ENCODE measurements around the gene ADI1.
A peak's percentile ranks its signal among the peaks of the same experiment; 100 is the strongest.
"Not testable (repeated sequence)": the region's sequence is repeated elsewhere in the genome, so short reads cannot be mapped to it uniquely, and the experiment has no call there.

ADI1 gene

GRCh38 chr2:3493615-3494007 lies 25.7 kb downstream of the ADI1 start:
- TF ChIP-seq, protein P1, sequence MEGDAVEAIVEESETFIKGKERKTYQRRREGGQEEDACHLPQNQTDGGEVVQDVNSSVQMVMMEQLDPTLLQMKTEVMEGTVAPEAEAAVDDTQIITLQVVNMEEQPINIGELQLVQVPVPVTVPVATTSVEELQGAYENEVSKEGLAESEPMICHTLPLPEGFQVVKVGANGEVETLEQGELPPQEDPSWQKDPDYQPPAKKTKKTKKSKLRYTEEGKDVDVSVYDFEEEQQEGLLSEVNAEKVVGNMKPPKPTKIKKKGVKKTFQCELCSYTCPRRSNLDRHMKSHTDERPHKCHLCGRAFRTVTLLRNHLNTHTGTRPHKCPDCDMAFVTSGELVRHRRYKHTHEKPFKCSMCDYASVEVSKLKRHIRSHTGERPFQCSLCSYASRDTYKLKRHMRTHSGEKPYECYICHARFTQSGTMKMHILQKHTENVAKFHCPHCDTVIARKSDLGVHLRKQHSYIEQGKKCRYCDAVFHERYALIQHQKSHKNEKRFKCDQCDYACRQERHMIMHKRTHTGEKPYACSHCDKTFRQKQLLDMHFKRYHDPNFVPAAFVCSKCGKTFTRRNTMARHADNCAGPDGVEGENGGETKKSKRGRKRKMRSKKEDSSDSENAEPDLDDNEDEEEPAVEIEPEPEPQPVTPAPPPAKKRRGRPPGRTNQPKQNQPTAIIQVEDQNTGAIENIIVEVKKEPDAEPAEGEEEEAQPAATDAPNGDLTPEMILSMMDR (IDR thresholded peaks at IDR 0.05): no peak
- Histone ChIP-seq H3K27ac (peak overlapping the region; percentile 35 to 74), H3K4me3 (peak overlapping the region; percentile 4)
- DNase-seq (ENCODE audit: low spot score): peak; percentile 75

GRCh38 chr2:3492951-3493614 lies 26.2 kb downstream of the ADI1 start:
- DNase-seq (ENCODE audit: low spot score): peak; percentile 92
- TF ChIP-seq, protein P1 (IDR thresholded peaks at IDR 0.05): no peak
- Histone ChIP-seq H3K27ac (peak overlapping the region; percentile 35 to 74), H3K4me3 (peak overlapping the region; percentile 4)

- peak overlapping the region; percentile 35 to 74 for H3K27ac ChIP-seq
- DNase-seq (ENCODE audit: low spot score); H3K4me3 ChIP-seq: not testable (repeated sequence)
Measured at GRCh38 chr2:3492475-3492787, 26.9 kb downstream of the ADI1 start.

DNA sequence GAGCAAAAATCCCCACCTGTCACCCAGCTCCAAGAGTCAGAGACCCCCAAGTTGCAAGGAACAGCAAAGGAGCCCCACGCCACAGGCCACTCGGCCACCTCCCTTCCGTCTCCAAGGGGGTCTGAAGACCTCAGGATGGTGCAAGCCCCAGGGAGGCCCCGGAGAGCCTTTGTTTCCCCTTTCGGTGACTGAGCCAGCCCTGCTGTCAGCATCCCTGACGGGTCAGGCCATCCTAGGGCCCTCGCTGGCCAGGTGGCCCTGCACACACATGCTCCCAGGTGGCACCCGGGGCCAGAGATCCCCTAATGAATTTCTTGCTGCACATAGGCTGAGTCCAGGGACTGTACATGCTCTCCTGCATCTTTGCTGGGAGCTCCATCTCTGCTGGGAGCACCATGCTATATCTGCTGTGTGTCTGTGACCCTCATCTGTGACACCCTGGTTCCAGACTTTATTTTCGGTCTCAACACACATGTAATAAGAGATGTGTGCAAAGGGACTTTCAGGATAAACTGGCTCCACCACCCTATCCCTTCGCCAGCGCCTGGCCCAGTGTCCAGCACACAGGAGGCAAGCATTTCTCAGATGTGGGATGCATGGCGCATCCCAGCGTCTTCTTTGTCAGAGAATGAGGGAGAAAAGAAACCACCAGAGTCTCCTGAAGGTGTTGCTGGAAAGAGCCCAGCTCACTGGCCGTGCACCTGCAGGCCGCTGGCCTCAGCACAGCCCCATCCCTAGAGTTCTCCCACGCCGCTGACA lies 27.4 kb downstream of the ADI1 start:
- peak; percentile 69 for DNase-seq (ENCODE audit: low spot score)
- Histone ChIP-seq H3K4me3 (no peak overlapping the region), H3K27ac (peak overlapping the region in 1 of 2 donors; percentile 74)
- TF ChIP-seq, protein P1 (IDR thresholded peaks at IDR 0.05): no peak

DNA sequence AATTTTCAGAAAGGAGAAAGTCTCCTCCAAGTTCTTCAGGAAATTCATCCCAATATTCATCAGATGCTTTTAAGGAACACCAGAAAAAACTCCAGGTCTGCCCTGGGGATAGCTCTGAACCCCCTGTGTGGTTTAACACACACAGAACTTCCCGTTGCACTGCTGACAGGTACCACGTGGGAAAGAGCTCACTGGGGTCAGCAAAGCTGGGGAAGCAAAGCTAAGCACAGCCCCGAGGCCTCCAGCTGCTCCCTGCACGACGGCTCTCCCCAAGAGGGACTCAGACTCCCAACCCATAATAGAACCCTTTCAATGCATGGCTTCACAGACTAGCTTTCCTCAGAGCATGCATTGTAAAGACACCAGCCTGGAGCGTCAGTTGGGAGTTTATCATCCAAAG lies 28.0 kb downstream of the ADI1 start:
- H3K27ac ChIP-seq: no peak overlapping the region
- TF ChIP-seq, protein P1 (IDR thresholded peaks at IDR 0.05): no peak
- peak; percentile 3 for DNase-seq (ENCODE audit: low spot score)
- H3K4me3 ChIP-seq: no peak overlapping the region

- Histone ChIP-seq H3K27ac (no peak overlapping the region), H3K4me3 (no peak overlapping the region)
- DNase-seq (ENCODE audit: low spot score): peak; percentile 62
- TF ChIP-seq, protein P1 (IDR thresholded peaks at IDR 0.05): no peak
Measured at GRCh38 chr2:3490191-3491170, 28.9 kb downstream of the ADI1 start.

GRCh38 chr2:3489764-3490115 lies 29.6 kb downstream of the ADI1 start:
- TF ChIP-seq, protein P1 (IDR thresholded peaks at IDR 0.05): no peak
- H3K4me3 ChIP-seq: no peak overlapping the region
- no peak for DNase-seq (ENCODE audit: low spot score)
- H3K27ac ChIP-seq: no peak overlapping the region

Data from coronary artery (tissue), 2 donors.